HepG2 (cell line): ENCODE measurements around the gene MTHFD1. TPM values are rescaled to one million over a fixed set of nuclear protein-coding genes. Genes with fewer than 3 reads are reported as not detected.

Source experiments
- ATAC-seq: fragments of 200-7000 bp; cut with Tn5 transposase; 3 replicates; pipeline ENCODE4 v1.9.1; 2020; ENCODE audit warnings: mild to moderate bottlenecking, moderate library complexity
- Bru-seq: library from RNA; stranded (reverse); fragments of 400-500 nt; gene quantifications from one replicate; lab custom pipeline; 2021; lab: Mats Ljungman, UMichigan
- BruChase-seq, 2 experiments: library from RNA; stranded (reverse); fragments of 400-500 nt; gene quantifications; one replicate each; lab custom pipeline; 2021; lab: Mats Ljungman, UMichigan
- BruUV-seq: library from RNA; stranded (reverse); fragments of 400-500 nt; replicated peaks from 2 replicates; lab custom pipeline; 2021; lab: Mats Ljungman, UMichigan
- CTCF ChIA-PET: fragments of 300-600 bp; formaldehyde crosslinking; extraction: SDS; loops from one replicate; lab custom pipeline; 2021; ENCODE audit warnings: low total read pairs, inconsistent platforms, low intra/inter-chr PET ratio; lab: Yijun Ruan, JAX
- POLR2A ChIA-PET: fragments of 350-600 bp; sonication (Branson Sonifier 250); formaldehyde crosslinking; loops from one replicate; lab custom pipeline; 2020; ENCODE audit warnings: antibody characterized with exemption, inconsistent platforms; lab: Yijun Ruan, JAX
- DNase-seq: peaks from one replicate; pipeline ENCODE4 v3.0.0-alpha.2; 2015; ENCODE audit warnings: low spot score
- FAIRE-seq: peaks from 3 replicates; lab custom pipeline; 2011; peaks lifted over from hg19 to GRCh38; lab: Jason Lieb, UNC
- H2AFZ ChIP-seq: one replicate; pipeline ENCODE4 v1.6.1; 2011; ENCODE audit warnings: low read length, inconsistent platforms
- H3K27ac ChIP-seq: fragments of 300-600 bp; 3 replicates; pipeline ENCODE4 v1.8.0; 2011; ENCODE audit warnings: mixed run types, mild to moderate bottlenecking, mixed read lengths, low read length, inconsistent platforms; ENCODE audit not compliant: insufficient read depth; ENCODE audit errors: extremely low read length
- H3K27me3 ChIP-seq, 2 experiments: fragments of 200-600 bp in 1 of 2; 2 replicates in 1 of 2; 3 replicates in 1 of 2; pipeline versions ENCODE4 v1.6.0 to v1.8.0; 2011; ENCODE audit warnings: low read length in 2 of 2, mild to moderate bottlenecking in 2 of 2, moderate library complexity in 2 of 2, inconsistent platforms in 1 of 2; ENCODE audit not compliant: insufficient read depth in 2 of 2, control insufficient read depth in 1 of 2
- H3K36me3 ChIP-seq, 2 experiments: fragments of 200-600 bp in 1 of 2; replicated peaks in 1 of 2; 2 replicates in 1 of 2; 3 replicates in 1 of 2; pipeline versions ENCODE4 v1.5.1 to v1.8.0; 2011; ENCODE audit warnings: low read length in 2 of 2, inconsistent platforms in 1 of 2; ENCODE audit not compliant: insufficient read depth in 2 of 2, control insufficient read depth in 1 of 2
- H3K4me1 ChIP-seq: 2 replicates; pipeline ENCODE4 v1.5.1; 2012; ENCODE audit warnings: low read length, inconsistent platforms; ENCODE audit not compliant: insufficient read depth
- H3K4me2 ChIP-seq: 2 replicates; pipeline ENCODE4 v1.6.0; 2011; ENCODE audit warnings: low read depth, low read length, inconsistent platforms
- H3K4me3 ChIP-seq, 3 experiments: fragments of 200-600 bp in 1 of 3; sonication (generic), shearing (Covaris generic) in 1 of 3; replicated peaks in 1 of 3; 2 replicates each; pipeline ENCODE4 v1.5.1; 2011 to 2016; ENCODE audit warnings: low read length in 3 of 3, inconsistent platforms in 2 of 3, low read depth in 2 of 3, mild to moderate bottlenecking in 2 of 3, control low read depth in 1 of 3, mixed read lengths in 1 of 3; ENCODE audit not compliant: insufficient read depth in 1 of 3
- H3K79me2 ChIP-seq: one replicate; pipeline ENCODE4 v1.6.1; 2011; ENCODE audit warnings: low read length, inconsistent platforms; ENCODE audit not compliant: insufficient read depth
- H3K9ac ChIP-seq: 2 replicates; pipeline ENCODE4 v1.6.0; 2011; ENCODE audit warnings: mild to moderate bottlenecking, low read depth, low read length, inconsistent platforms; ENCODE audit not compliant: insufficient read depth
- H3K9me3 ChIP-seq: 2 replicates; pipeline ENCODE4 v1.5.1; 2012; ENCODE audit warnings: mild to moderate bottlenecking, low read length
- H4K20me1 ChIP-seq: 2 replicates; pipeline ENCODE4 v1.6.0; 2011; ENCODE audit warnings: inconsistent platforms, mild to moderate bottlenecking, low read length, moderate library complexity; ENCODE audit not compliant: insufficient read depth
- ARID2 ChIP-seq: sonication (generic); formaldehyde crosslinking; IDR thresholded peaks from 2 replicates; pipeline ENCODE4 v1.8.1; 2022; ENCODE audit warnings: mild to moderate bottlenecking, missing genetic modification reagents, borderline replicate concordance
- ATF7 ChIP-seq, 2 experiments: fragments of 450-650 bp in 1 of 2; sonication (generic) in 1 of 2; formaldehyde crosslinking in 1 of 2; IDR thresholded peaks; 2 replicates each; pipeline versions ENCODE4 v1.4.0 to v1.6.1; 2016 to 2020; ENCODE audit warnings: antibody characterized with exemption in 1 of 2, mild to moderate bottlenecking in 1 of 2, missing genetic modification reagents in 1 of 2
- BHLHE40 ChIP-seq: IDR thresholded peaks from 2 replicates; pipeline ENCODE4 v1.6.1; 2011; ENCODE audit warnings: low read length, improper control_type of control experiment
- CENPX ChIP-seq: sonication (generic); formaldehyde crosslinking; IDR thresholded peaks from 2 replicates; pipeline ENCODE4 v1.9.0; 2021; ENCODE audit warnings: mild to moderate bottlenecking, missing genetic modification reagents, moderate library complexity
- NBN ChIP-seq: fragments of 450-650 bp; conservative IDR thresholded peaks from 2 replicates; pipeline ENCODE4 v1.6.1; 2017
- NFKBIZ ChIP-seq: IDR thresholded peaks from 2 replicates; pipeline ENCODE4 v1.6.1; 2018; ENCODE audit warnings: missing genetic modification reagents, missing compliant biosample characterization
- PAX8 ChIP-seq: sonication (generic); formaldehyde crosslinking; IDR thresholded peaks from 2 replicates; pipeline ENCODE4 v1.8.0; 2022; ENCODE audit warnings: mild to moderate bottlenecking, missing genetic modification reagents, borderline replicate concordance
- THAP9 ChIP-seq: sonication (generic); formaldehyde crosslinking; IDR thresholded peaks from 2 replicates; pipeline ENCODE4; 2020; ENCODE audit warnings: missing genetic modification reagents, mild to moderate bottlenecking, borderline replicate concordance
- ZNF224 ChIP-seq: sonication (generic); formaldehyde crosslinking; IDR thresholded peaks from 2 replicates; pipeline ENCODE4 v1.5.0; 2020; ENCODE audit warnings: mild to moderate bottlenecking, missing genetic modification reagents
- ZNF264 ChIP-seq: sonication (generic); formaldehyde crosslinking; IDR thresholded peaks from 2 replicates; pipeline ENCODE4 v1.4.0; 2020; ENCODE audit warnings: missing genetic modification reagents
- ZNF451 ChIP-seq: sonication (generic); formaldehyde crosslinking; IDR thresholded peaks from 2 replicates; pipeline ENCODE4 v1.5.0; 2020; ENCODE audit warnings: mild to moderate bottlenecking, missing genetic modification reagents
- ZSCAN22 ChIP-seq: sonication (generic); formaldehyde crosslinking; IDR thresholded peaks from 2 replicates; pipeline ENCODE4 v1.4.0; 2020; ENCODE audit warnings: mild to moderate bottlenecking, missing genetic modification reagents
- WGBS: methylation state at CpG from one replicate; pipeline ENCODE4 v1.1.6; 2017; ENCODE audit warnings: low lambda C conversion rate; 5-methylcytosine and 5-hydroxymethylcytosine counted together
- in situ Hi-C: cut with HindIII; loops from 2 replicates; pipeline ENCODE4 v1.10.0; 2017; ENCODE audit warnings: low pct_unique_long_range_greater_than_20kb; ENCODE audit not compliant: extremely low pct_ligation_motif_present
- intact Hi-C: fragments of 100-400 bp; cut with micrococcal nuclease; formaldehyde crosslinking; loops from one replicate; pipeline ENCODE4 v1.10.0; 2022; ENCODE audit not compliant: unreplicated experiment
- long read RNA-seq, 2 experiments: library from RNA in 1 of 2; library from polyadenylated mRNA in 1 of 2; stranded (forward) in 1 of 2; unstranded in 1 of 2; transcript quantifications; one replicate each; pipeline ENCODE4 v2.0.0, GENCODE V29; 2019 to 2022
- polyA minus RNA-seq, 3 experiments: library from RNA; depleted of rRNA, polyadenylated mRNA; stranded (reverse); fragments of >200 nt; gene quantifications; 2 replicates each; pipeline ENCODE4 v1.2.3, GENCODE V29; 2011; ENCODE audit warnings: low replicate concordance in 1 of 3
- polyA plus RNA-seq, 8 experiments: library from polyadenylated mRNA; depleted of rRNA in 3 of 8; stranded (reverse) in 7 of 8; unstranded in 1 of 8; fragments of >200 nt; fragmentation: Illumina TruSeq in 4 of 8; extraction: Trizol in 4 of 8; gene quantifications; 2 replicates each; pipeline versions ENCODE4 v1.2.1 to v1.2.3, GENCODE V29; 2011 to 2016; ENCODE audit warnings: low read depth in 4 of 8, missing spikeins in 1 of 8, mixed read lengths in 1 of 8; ENCODE audit not compliant: insufficient read depth in 1 of 8
- total RNA-seq, 5 experiments: library from RNA; depleted of rRNA; stranded (reverse); fragments of >200 nt; fragmentation: Illumina TruSeq; extraction: Trizol; gene quantifications; 2 replicates each; pipeline ENCODE4 v1.2.3, GENCODE V29; 2016; ENCODE audit warnings: low read depth in 1 of 5

Gene MTHFD1
- total RNA-seq (2016; rRNA removed; fragmentation: Illumina TruSeq; extraction: Trizol) (106 and 186 TPM in 2 replicates), polyA plus RNA-seq (2011; rRNA removed) (31.0 and 33.6 TPM in 2 replicates), polyA minus RNA-seq (2011; rRNA and poly(A)+ RNA removed; ENCODE audit: low replicate concordance) (55.0 and 195 TPM in 2 replicates), Bru-seq, nascent RNA (percentile 70 among the genes with signal in this experiment), BruChase-seq, experiment 1, labeled RNA remaining after a 6-hour chase (percentile 73 among the genes with signal in this experiment), BruChase-seq, experiment 2, labeled RNA remaining after a 2-hour chase (percentile 72 among the genes with signal in this experiment)
- 27.7 and 41.1 TPM in 2 replicates for total RNA-seq (2016; cell fraction: cytosol; rRNA removed; fragmentation: Illumina TruSeq; extraction: Trizol; ENCODE audit: low read depth)
- total RNA-seq (2016; cell fraction: insoluble cytoplasmic fraction; rRNA removed; fragmentation: Illumina TruSeq; extraction: Trizol): 106 and 176 TPM in 2 replicates
- total RNA-seq (2016; cell fraction: membrane; rRNA removed; fragmentation: Illumina TruSeq; extraction: Trizol): 37.7 and 38.9 TPM in 2 replicates
- 117 and 125 TPM in 2 replicates for total RNA-seq (2016; cell fraction: nucleus; rRNA removed; fragmentation: Illumina TruSeq; extraction: Trizol)
- polyA plus RNA-seq (2011; cell fraction: cytosol; rRNA removed): 24.6 and 25.3 TPM in 2 replicates
- 36.7 and 38.0 TPM in 2 replicates for polyA plus RNA-seq (2011; cell fraction: nucleus; rRNA removed)
- polyA plus RNA-seq (2012): 65.7 and 92.6 TPM in 2 replicates
- 15.0 and 19.1 TPM in 2 replicates for polyA plus RNA-seq (2016; cell fraction: cytosol; fragmentation: Illumina TruSeq; extraction: Trizol; ENCODE audit: low read depth)
- 175 and 178 TPM in 2 replicates for polyA plus RNA-seq (2016; cell fraction: insoluble cytoplasmic fraction; fragmentation: Illumina TruSeq; extraction: Trizol; ENCODE audit: low read depth)
- 28.8 and 31.3 TPM in 2 replicates for polyA plus RNA-seq (2016; cell fraction: membrane; fragmentation: Illumina TruSeq; extraction: Trizol; ENCODE audit: low read depth)
- 154 and 168 TPM in 2 replicates for polyA plus RNA-seq (2016; cell fraction: nucleus; fragmentation: Illumina TruSeq; extraction: Trizol; ENCODE audit: insufficient read depth, low read depth)
- 51.5 and 63.7 TPM in 2 replicates for polyA minus RNA-seq (2011; cell fraction: cytosol; rRNA and poly(A)+ RNA removed)
- 76.7 and 120 TPM in 2 replicates for polyA minus RNA-seq (2011; cell fraction: nucleus; rRNA and poly(A)+ RNA removed)
- long read RNA-seq, experiment 1, full-length matches to known transcripts: 67 of 99 reads
- long read RNA-seq, experiment 1, partial matches to known transcripts: 21 of 99 reads
- long read RNA-seq, experiment 1, other reads (novel, unspliced or antisense): 11 of 99 reads
- long read RNA-seq, experiment 2, full-length matches to known transcripts: 58 of 125 reads
- long read RNA-seq, experiment 2, partial matches to known transcripts: 47 of 125 reads
- long read RNA-seq, experiment 2, other reads (novel, unspliced or antisense): 20 of 125 reads

- peaks cover 67% of the 10 kb centered on the region for H3K4me1 ChIP-seq
- ATAC-seq (peak; percentile 94), FAIRE-seq (peak; percentile 84), DNase-seq (peak; percentile 99)
- WGBS: 1% methylated on average over 50 of the region's 58 CpGs
- in situ Hi-C loops: no loop called here
- peak within 1 kb of the TSS; percentile 66 to 81 (median 66) for H3K4me3 ChIP-seq
- H3K27ac ChIP-seq: peak within 1 kb of the TSS; percentile 84
- H4K20me1 ChIP-seq: no peaks in the 10 kb centered on the region
- peak within 1 kb of the TSS; percentile 91 for H3K4me2 ChIP-seq
- H3K9ac ChIP-seq: peak within 1 kb of the TSS; percentile 82
- peaks cover 45% of the 10 kb centered on the region for H3K79me2 ChIP-seq
- ChIA-PET POLR2A (interaction anchor here (0.6 to 2.5 kb wide), 21 partner anchors 8 to 746 kb away, joined by 3 to 17 read pairs (median 4); partner anchors contain the start of genes WDR89 and ZBTB1), CTCF (no interaction called here)
- no peaks in the 10 kb centered on the region; a peak in 2 of 5 replicates for H3K36me3 ChIP-seq
- intact Hi-C loops: loop anchor here (5.0 kb wide), 1 partner anchor 46 kb away; no protein-coding TSS in a partner anchor
- H2AFZ ChIP-seq: peak within 1 kb of the TSS; percentile 83
- no peaks in the 10 kb centered on the region for H3K9me3 ChIP-seq
- no peaks in the 10 kb centered on the region for H3K27me3 ChIP-seq
- no TSS peak for BruUV-seq
- TF ChIP-seq NFKBIZ (CRISPR knock-in tag): peak; percentile 31; the same call in 1 of the 2 replicates
- TF ChIP-seq ZNF224: peak; percentile 95; the same call in 1 of the 2 replicates
- no peak for TF ChIP-seq ZNF264 (CRISPR knock-in tag)
- TF ChIP-seq ZNF451: peak; percentile 87
- TF ChIP-seq NBN: no peak
- no peak for TF ChIP-seq ARID2 (CRISPR knock-in tag)
- 0 out of 2 replicates have a peak, but pooled peaks have one; percentile 58 for TF ChIP-seq PAX8 (CRISPR knock-in tag)
- TF ChIP-seq BHLHE40: no peak; the same call in 1 of the 2 replicates
- TF ChIP-seq ATF7 (IDR thresholded peaks at IDR 0.05): no peak
- peak; percentile 63 for TF ChIP-seq ATF7 (CRISPR knock-in tag; IDR thresholded peaks at IDR 0.05)
- peak; percentile 12; the same call in 1 of the 2 replicates for TF ChIP-seq ZSCAN22 (CRISPR knock-in tag)
- TF ChIP-seq CENPX: no peak
- peak; percentile 72 for TF ChIP-seq THAP9 (CRISPR knock-in tag)
Measured at GRCh38 chr14:64387782-64388532, at the start of gene MTHFD1. MTHFD1 (plus strand) TSS chr14:64388353; CDS start chr14:64388428, 75 bp downstream.
